Dendritic cell treated with granulocyte-macrophage colony-stimulating factor and Interleukin-4, amounts not matched to agents 40 ng/mL and 50 ng/mL, for 4 days (primary cell): Measurements from ENCODE around the gene RFPL4AL1.

Experiments
- H3K27ac Mint-ChIP-seq: one replicate; pipeline ENCODE4 v1.8.0; 2022; ENCODE audit warnings: mild to moderate bottlenecking, mixed read lengths
- H3K27me3 Mint-ChIP-seq: one replicate; pipeline ENCODE4 v1.8.0; 2022; ENCODE audit warnings: mild to moderate bottlenecking, mixed read lengths
- H3K36me3 Mint-ChIP-seq: one replicate; pipeline ENCODE4 v1.8.0; 2022; ENCODE audit warnings: low read depth, mixed read lengths
- H3K4me1 Mint-ChIP-seq: one replicate; pipeline ENCODE4 v1.8.0; 2022; ENCODE audit warnings: low read depth, mixed read lengths
- H3K4me3 Mint-ChIP-seq: one replicate; pipeline ENCODE4 v1.8.0; 2022; ENCODE audit warnings: mild to moderate bottlenecking, moderate library complexity, mixed read lengths
- H3K9me3 Mint-ChIP-seq: one replicate; pipeline ENCODE4 v1.8.0; 2022; ENCODE audit warnings: mixed read lengths
- intact Hi-C: fragments of 100-400 bp; cut with micrococcal nuclease; formaldehyde crosslinking; loops from one replicate; pipeline ENCODE4 v1.15.0; 2022

The RFPL4AL1 gene

GRCh38 chr19:55795021-55795420 is 26.1 kb downstream of the RFPL4AL1 start:
- H3K27ac Mint-ChIP-seq: no peak overlapping the region
- H3K27me3 Mint-ChIP-seq: no peaks in the 10 kb centered on the region
- intact Hi-C loops: no loop called here
- no peak overlapping the region for H3K4me3 Mint-ChIP-seq
- no peaks in the 10 kb centered on the region for H3K4me1 Mint-ChIP-seq
- peaks cover 53% of the 10 kb centered on the region for H3K9me3 Mint-ChIP-seq
- H3K36me3 Mint-ChIP-seq: no peaks in the 10 kb centered on the region

- Mint-ChIP-seq H3K27me3 (no peaks in the 10 kb centered on the region), H3K9me3 (peaks cover 45% of the 10 kb centered on the region), H3K4me3 (no peak overlapping the region), H3K4me1 (no peaks in the 10 kb centered on the region), H3K36me3 (no peaks in the 10 kb centered on the region), H3K27ac (no peak overlapping the region)
- intact Hi-C loops: loop anchor here (10.0 kb wide), 1 partner anchor 97 kb away; no protein-coding TSS in a partner anchor
These were observed 32.5 kb downstream of the RFPL4AL1 start for GRCh38 chr19:55801416-55801815.

GRCh38 chr19:55802281-55802680 is 33.4 kb downstream of the RFPL4AL1 start:
- intact Hi-C loops: loop anchor here (10.0 kb wide), 1 partner anchor 97 kb away; no protein-coding TSS in a partner anchor
- H3K4me3 Mint-ChIP-seq: no peak overlapping the region
- H3K9me3 Mint-ChIP-seq: peaks cover 47% of the 10 kb centered on the region
- no peaks in the 10 kb centered on the region for H3K36me3 Mint-ChIP-seq
- no peak overlapping the region for H3K27ac Mint-ChIP-seq
- H3K4me1 Mint-ChIP-seq: no peaks in the 10 kb centered on the region
- no peaks in the 10 kb centered on the region for H3K27me3 Mint-ChIP-seq

- Mint-ChIP-seq H3K4me3 (no peak overlapping the region), H3K27ac (no peak overlapping the region), H3K9me3 (peaks cover 56% of the 10 kb centered on the region), H3K36me3 (no peaks in the 10 kb centered on the region), H3K4me1 (no peaks in the 10 kb centered on the region), H3K27me3 (no peaks in the 10 kb centered on the region)
- intact Hi-C loops: loop anchor here (10.0 kb wide), 1 partner anchor 105 kb away; no protein-coding TSS in a partner anchor
These were observed 40.6 kb downstream of the RFPL4AL1 start for GRCh38 chr19:55809381-55810058.

- Mint-ChIP-seq H3K9me3 (peaks cover 49% of the 10 kb centered on the region), H3K36me3 (no peaks in the 10 kb centered on the region), H3K27me3 (no peaks in the 10 kb centered on the region), H3K4me1 (no peaks in the 10 kb centered on the region), H3K4me3 (no peak overlapping the region), H3K27ac (no peak overlapping the region)
- intact Hi-C loops: no loop called here
These were observed 42.4 kb downstream of the RFPL4AL1 start for GRCh38 chr19:55811340-55811739.

- Mint-ChIP-seq H3K4me1 (no peaks in the 10 kb centered on the region), H3K27me3 (no peaks in the 10 kb centered on the region), H3K36me3 (no peaks in the 10 kb centered on the region), H3K4me3 (no peak overlapping the region), H3K27ac (no peak overlapping the region), H3K9me3 (peaks cover 45% of the 10 kb centered on the region)
- intact Hi-C loops: no loop called here
These were observed 43.5 kb downstream of the RFPL4AL1 start for GRCh38 chr19:55812449-55812848.

- Mint-ChIP-seq H3K9me3 (peaks cover 47% of the 10 kb centered on the region), H3K27me3 (no peaks in the 10 kb centered on the region), H3K4me3 (no peak overlapping the region), H3K4me1 (no peaks in the 10 kb centered on the region), H3K36me3 (no peaks in the 10 kb centered on the region), H3K27ac (no peak overlapping the region)
- intact Hi-C loops: no loop called here
These were observed 45.0 kb downstream of the RFPL4AL1 start for GRCh38 chr19:55813906-55814305.

GRCh38 chr19:55820037-55820436 is 51.1 kb downstream of the RFPL4AL1 start:
- Mint-ChIP-seq H3K9me3 (peaks cover 47% of the 10 kb centered on the region), H3K36me3 (no peaks in the 10 kb centered on the region), H3K4me1 (no peaks in the 10 kb centered on the region), H3K27ac (no peak overlapping the region), H3K27me3 (no peaks in the 10 kb centered on the region), H3K4me3 (no peak overlapping the region)
- intact Hi-C loops: no loop called here
